Measurements from ENCODE around the gene ADCYAP1R1. TPM values are rescaled to one million over a fixed set of nuclear protein-coding genes. Genes with fewer than 3 reads are reported as not detected.

The ADCYAP1R1 gene
- total RNA-seq, 1 donor from 2014 or later: 2.9 TPM

GRCh38 chr7:31102973-31103850 lies 51.1 kb downstream of the ADCYAP1R1 start:
- no peak overlapping the region for H3K4me3 ChIP-seq
- no peaks in the 10 kb centered on the region for H3K27me3 ChIP-seq (ENCODE audit: low read depth)
- intact Hi-C loops (cut with DNase I): no loop called here
- TF ChIP-seq CTCF (IDR thresholded peaks at IDR 0.05): no peak
- no peak for ATAC-seq
- no peak overlapping the region for H3K27ac ChIP-seq
- H3K36me3 ChIP-seq: no peaks in the 10 kb centered on the region
- no peak for DNase-seq
- H3K9me3 ChIP-seq: no peaks in the 10 kb centered on the region
- no peaks in the 10 kb centered on the region for H3K4me1 ChIP-seq

- intact Hi-C loops (cut with DNase I): no loop called here
- no peaks in the 10 kb centered on the region for H3K36me3 ChIP-seq
- DNase-seq (no peak), ATAC-seq (no peak)
- H3K9me3 ChIP-seq: no peaks in the 10 kb centered on the region
- no peak overlapping the region for H3K27ac ChIP-seq
- no peaks in the 10 kb centered on the region for H3K4me1 ChIP-seq
- H3K4me3 ChIP-seq: no peak overlapping the region
- no peak for TF ChIP-seq CTCF (IDR thresholded peaks at IDR 0.05)
- no peaks in the 10 kb centered on the region for H3K27me3 ChIP-seq (ENCODE audit: low read depth)
Measured at GRCh38 chr7:31104361-31105255, 52.5 kb downstream of the ADCYAP1R1 start.

- no peaks in the 10 kb centered on the region for H3K36me3 ChIP-seq
- H3K4me3 ChIP-seq: no peak overlapping the region
- no peaks in the 10 kb centered on the region for H3K4me1 ChIP-seq
- H3K9me3 ChIP-seq: no peaks in the 10 kb centered on the region
- no peak for ATAC-seq
- intact Hi-C loops (cut with DNase I): no loop called here
- DNase-seq: no peak
- TF ChIP-seq CTCF (IDR thresholded peaks at IDR 0.05): no peak
- no peaks in the 10 kb centered on the region for H3K27me3 ChIP-seq (ENCODE audit: low read depth)
- no peak overlapping the region for H3K27ac ChIP-seq
Measured at GRCh38 chr7:31105256-31105950, 53.3 kb downstream of the ADCYAP1R1 start.

GRCh38 chr7:31106303-31107105 lies 54.4 kb downstream of the ADCYAP1R1 start:
- ATAC-seq (no peak), DNase-seq (no peak)
- H3K9me3 ChIP-seq: no peaks in the 10 kb centered on the region
- no peaks in the 10 kb centered on the region for H3K36me3 ChIP-seq
- H3K4me1 ChIP-seq: no peaks in the 10 kb centered on the region
- intact Hi-C loops (cut with DNase I): no loop called here
- no peaks in the 10 kb centered on the region for H3K27me3 ChIP-seq (ENCODE audit: low read depth)
- TF ChIP-seq CTCF (IDR thresholded peaks at IDR 0.05): no peak
- H3K4me3 ChIP-seq: no peak overlapping the region
- no peak overlapping the region for H3K27ac ChIP-seq
